Measurements from ENCODE around the gene BICDL1. TPM values are rescaled to one million over a fixed set of nuclear protein-coding genes. Genes with fewer than 3 reads are reported as not detected.

Gene BICDL1
- total RNA-seq, 1 donor from 2014 or later = 25.4 TPM

DNA sequence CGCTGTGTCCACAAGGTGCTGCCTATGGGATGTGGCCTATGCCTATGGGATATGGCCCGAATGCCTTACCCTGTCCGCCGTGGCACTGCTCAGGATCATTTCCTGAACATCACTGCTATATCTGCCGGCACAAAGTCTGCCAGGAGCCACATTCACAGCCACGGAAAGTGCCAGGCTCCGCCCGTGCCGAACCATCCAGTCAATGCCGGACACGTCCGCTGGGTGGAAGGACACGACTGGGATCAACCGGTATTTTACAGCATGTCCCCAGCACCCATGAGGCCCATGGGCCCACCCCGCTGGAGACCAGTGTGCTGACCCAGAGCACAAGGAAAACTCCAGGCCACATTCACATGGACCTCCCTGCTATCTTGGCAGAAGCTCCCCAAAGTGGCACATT is 142.1 kb downstream of the BICDL1 start:
- DNase-seq = no peak

DNA sequence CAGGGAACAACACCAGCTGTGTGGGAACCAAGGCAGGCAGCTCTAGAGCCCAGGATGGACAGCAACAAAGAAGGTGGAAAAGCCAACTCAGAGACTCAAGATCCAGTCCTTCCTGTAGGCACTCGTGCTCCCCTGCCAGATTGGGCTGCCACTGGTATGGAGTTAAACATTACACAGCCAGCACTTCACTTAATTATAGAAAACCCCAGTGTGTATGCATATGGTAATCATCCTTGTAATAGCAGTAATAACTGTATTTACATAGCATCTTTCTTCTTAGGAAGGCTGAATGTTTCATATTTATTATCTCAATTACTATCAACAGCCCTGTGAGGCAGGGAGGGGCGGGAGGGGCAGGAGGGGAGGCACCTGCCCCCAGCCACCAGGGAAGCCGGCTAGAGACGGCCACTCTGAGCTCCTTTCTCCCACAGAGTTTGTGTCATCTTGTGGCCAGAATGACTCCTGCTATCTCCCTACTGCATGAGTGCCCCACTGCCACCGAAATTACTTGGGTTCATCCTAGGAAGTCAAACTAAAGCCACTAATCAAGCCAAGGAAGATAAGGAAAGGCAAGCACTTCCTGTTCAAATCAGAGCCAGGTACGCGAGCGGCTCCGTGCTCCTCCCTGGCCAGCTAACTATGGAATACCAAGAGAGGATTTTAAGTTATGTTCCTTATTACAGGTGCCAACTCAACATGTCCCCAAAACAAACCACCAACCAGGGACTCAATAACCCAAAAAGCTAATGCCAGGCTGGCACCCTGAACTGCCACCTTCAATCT is 143.2 kb downstream of the BICDL1 start:
- DNase-seq = no peak

DNA sequence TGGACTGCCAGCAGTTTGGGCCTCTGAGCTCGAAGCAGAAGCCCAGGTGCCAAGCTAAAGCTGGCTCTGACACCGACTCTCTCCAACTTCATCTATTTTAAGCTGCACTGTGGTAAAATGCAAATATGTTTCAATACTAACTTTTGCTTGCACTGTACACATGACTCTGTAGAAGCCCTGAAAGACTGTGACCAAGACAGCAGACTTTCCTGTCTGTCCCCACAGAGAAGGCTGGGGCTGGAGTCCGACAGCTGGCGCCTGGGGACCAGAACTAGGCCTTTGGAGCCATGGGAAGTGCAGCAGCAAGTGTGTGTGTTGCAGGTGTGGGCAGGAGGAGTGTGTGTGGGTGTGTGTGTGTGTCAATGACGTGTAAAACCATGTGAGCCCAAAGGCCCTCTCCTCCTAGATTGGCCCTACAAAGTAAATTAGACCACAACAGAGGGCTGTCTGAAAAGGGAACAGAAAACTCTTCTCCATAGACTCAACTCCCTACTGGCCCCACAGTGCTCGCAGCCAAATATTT is 143.9 kb downstream of the BICDL1 start:
- no peak for DNase-seq

DNA sequence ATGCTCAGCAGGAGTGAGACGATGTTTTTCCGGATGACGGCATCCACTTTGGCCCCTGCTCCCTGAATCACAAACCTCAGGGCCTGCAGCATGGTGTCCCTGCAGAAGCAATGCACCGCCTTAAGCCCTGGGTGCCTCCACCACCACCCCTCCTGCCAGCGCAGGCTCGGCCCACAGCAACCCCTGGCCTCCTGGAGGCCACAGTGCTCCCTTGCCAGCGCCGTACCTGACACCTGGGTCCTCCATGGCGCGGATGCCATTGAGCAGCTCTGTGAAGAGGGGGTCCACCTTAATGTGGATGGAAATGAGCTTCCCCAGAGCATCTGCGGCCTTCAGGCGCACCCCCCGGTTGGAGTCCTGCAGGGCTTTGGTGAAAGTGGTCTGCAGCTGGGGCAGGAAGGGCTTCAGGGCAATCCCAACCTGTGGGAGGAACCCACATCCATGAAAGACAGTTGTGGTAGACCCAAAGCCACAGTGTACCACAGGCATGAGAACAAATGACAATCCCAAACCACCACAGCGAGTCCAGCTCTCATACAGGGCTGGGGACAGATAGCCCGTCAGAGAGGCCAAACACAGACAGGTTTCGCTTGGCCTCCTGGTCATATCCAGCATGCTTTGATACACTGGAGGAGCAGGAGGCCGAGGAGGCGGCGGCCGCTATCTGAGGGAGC is 145.4 kb downstream of the BICDL1 start:
- DNase-seq = no peak

DNA sequence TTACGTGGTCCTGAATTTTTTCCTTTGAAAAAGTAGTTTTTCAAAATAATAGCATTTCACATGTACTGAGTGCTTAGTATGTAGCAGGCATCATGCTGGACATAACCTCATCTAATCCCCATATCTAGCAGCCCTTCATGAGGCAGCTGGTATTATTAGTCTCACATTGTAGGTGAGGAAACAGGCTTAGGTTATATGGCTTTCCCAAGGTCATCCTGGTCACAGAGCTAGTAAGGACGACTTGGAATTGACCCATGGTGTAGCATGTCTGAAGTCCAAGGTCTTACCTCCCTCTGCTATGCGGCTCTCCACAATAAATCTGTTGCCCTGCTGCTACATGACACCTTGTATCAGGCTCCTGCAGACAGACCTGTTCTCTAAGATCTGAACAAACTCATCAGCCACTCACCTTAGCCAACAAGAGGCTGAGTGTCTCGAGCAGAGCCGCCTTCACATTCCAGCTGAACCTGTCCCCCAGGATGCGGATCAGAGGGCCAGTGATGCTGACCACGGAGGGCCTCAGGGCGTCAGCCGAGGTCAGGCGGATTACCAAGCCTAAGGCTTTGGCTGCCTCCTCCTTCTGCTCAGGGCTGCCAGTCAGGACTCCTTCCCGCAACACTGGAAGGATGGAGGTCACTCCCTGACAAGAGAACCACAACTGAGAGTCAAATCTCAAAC is 147.2 kb downstream of the BICDL1 start:
- no peak for DNase-seq

DNA sequence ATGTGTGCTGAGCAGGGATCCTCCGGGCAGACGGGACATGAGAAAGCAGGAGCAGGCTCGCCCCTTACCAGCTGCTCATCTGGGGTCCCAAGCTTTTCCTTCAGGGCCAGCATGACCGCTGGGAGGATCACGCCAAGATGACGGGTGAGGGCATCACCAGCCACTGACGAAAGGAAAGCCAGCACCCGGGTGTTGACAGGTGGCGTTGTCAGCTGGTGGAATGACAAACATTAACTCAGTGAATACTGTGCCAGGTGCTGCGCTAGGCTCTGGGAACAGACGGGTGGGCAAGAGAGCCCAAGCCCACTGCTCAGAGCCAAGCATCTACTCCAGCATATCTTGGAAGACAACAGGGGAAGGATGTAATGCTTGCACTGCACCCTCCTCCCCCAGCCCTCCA is 148.8 kb downstream of the BICDL1 start:
- DNase-seq = no peak

DNA sequence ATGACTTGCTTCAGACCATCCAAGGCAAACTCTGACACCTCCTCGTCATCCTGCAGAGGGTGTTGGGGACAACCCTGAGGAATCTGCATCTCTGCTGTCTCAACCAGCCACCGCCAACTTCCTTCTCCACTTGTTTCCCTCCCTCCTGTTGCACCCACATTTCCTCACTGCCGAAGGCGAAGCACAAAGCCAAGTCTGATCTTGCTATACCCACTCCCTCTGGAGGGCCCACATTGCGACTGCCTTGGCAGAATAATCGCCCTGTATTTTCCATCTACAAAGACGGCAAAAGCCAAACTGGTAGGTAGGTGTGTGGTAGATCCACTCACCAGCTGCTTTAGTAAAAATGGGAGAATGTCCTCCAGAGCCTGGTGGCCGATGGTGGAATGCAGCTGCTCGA is 149.3 kb downstream of the BICDL1 start:
- peak; percentile 28 for DNase-seq

DNA sequence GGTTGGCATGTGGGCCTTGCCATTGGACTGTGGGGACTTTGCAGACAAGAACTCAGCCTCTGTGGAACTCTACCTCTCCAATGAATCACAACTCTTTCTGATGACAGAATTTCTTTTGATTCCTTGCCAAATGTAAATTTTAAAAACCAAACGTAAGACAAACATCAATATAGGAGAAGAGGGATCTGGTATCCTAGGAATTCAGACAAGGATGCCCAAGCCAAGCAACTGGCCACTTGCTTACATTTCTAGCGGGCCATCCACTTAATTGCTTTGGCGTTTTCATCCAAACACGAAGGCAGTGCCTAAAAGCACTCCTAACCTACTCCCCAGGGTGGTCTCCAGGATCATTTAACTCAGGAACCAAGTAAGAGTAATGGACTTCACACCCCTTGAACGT is 150.9 kb downstream of the BICDL1 start:
- DNase-seq = no peak

DNA sequence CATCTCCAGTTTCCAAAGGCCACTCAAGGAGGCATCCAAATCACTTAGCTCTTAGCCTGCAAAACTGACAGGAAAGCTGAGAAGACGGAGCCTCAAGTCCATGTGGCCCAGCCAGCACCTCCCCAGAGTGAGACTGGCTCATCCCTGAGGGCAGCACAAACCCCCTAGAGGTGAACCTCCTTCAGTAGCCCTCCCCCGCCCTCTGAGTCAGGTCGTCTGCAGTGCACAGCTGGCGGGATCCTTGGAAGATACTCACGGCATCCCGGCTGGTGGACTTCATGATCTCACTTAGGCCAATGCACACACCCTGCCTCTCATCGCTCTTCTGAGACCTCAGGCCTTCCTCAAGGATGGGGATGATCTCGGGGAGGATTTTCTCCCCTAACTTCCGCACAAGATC is 151.6 kb downstream of the BICDL1 start:
- no peak for DNase-seq

DNA sequence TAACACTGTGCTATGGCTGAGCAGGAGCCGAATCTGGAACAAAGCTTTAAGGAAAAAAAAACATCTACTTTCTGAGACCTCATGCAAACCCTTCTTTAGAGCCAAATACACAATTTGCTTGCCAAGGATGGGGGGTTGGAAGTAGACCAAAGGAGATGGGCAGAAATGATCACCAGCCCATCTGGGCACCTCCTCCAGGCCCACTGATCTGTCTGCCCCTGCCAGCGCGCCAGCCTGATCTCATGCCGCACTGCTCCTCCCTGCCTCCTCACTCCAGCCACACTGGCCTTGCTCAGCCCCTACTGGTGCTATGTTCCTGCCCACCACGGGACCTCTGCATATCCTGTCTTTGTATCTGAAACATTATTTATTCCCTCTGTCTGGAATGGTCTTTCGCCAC is 152.3 kb downstream of the BICDL1 start:
- no peak for DNase-seq

DNA sequence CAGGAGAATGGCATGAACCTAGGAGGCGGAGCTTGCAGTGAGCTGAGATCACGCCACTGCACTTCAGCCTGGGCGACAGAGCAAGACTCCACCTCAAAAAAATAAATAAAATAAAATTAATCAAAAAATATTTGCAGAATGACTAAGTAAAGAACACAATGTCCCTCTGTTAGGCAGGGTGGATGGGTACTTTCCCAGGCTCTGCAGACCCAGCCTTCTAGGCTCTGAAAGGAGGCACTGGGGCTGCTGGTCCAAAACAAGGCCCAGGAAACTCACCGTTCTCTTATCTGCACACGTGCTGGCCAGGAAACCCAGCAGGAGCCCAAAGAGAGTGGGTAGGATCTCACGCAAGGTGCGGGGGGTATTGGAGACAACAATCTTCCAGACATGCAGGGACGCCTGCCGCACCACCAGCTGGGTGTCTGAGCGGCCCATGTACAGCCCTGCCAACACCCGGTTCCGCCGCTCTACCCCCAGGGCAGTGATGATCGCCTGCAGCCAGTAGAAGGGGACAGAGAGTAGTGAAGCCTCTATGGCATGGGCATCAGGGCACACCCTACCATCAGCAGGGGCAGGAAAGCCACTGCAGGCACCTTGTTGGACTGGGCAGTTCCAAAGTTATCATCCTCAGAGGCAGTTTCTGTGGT is 153.3 kb downstream of the BICDL1 start:
- no peak for DNase-seq

Small RNA genes lying within 50 kb of the gene (small RNA-seq; reads per million reads assigned to genes)
- gene AC004812.1 = not detected

Other genes with a start within 250 kb of the BICDL1 start
- 13.3 TPM for gene CIT, start 111.9 kb upstream of the BICDL1 start, total RNA-seq
- 34.8 TPM for gene RAB35, start 127.5 kb downstream of the BICDL1 start, total RNA-seq
- 53.7 TPM for gene GCN1, start 205.5 kb downstream of the BICDL1 start, total RNA-seq
- 1,592 TPM for gene RPLP0, start 211.9 kb downstream of the BICDL1 start, total RNA-seq

All from occipital lobe (tissue), 3 donors.